HG02610 (cell line): ENCODE results near the gene EPHA1.

Experiments used
- ATAC-seq: cut with Tn5 transposase; IDR thresholded peaks from one replicate; pipeline ENCODE4 v1.9.1; 2021; ENCODE audit warnings: mild to moderate bottlenecking, moderate library complexity; ENCODE audit not compliant: unreplicated experiment

The EPHA1 gene

DNA sequence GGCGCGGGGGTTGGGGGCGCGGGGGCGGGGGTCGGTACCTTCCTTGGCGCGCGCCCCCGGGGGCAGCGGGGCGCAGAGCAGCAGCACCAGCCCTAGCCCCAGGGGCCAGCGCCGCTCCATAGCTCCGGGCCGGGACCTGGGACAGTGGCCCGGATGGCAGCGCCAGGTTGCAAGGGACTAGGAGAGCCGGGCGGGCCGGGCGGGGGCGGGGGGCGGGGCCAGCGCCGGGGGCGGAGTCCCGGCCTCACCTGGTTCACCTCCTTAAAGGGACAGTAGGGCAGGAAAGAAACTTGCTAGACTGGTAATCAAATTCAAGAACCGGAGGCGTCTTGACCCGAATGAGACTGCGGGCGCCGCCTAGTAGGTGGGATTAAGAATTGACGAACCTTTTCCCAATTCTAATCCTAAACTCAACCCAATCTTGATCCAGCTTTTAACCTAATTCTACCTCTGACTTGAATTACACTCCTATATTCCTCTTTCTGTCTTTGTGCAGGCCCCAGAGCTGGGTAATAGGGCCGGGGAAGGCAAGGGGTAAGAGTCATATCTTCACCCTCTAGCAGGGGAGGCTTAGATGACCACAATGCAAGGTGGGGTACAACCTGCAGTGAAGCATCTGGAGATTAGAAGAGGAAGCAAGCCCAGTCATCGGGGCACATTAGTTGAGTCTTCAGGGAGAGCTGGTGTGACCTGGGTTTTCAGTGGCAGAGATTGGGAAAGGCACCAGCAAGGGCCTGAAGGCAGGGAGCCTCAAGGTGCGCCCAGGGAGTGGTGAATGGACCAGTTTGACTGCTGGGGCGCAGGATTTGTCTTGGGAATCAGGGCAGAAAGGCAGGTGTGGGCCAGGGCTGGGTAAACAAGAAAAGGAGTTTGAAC is at the start of gene EPHA1:
Gene EPHA1 (minus strand): TSS at position 171 of the 876 bp plus-strand sequence. CDS start 51 bp downstream, at position 120.
- ATAC-seq: no peak

DNA sequence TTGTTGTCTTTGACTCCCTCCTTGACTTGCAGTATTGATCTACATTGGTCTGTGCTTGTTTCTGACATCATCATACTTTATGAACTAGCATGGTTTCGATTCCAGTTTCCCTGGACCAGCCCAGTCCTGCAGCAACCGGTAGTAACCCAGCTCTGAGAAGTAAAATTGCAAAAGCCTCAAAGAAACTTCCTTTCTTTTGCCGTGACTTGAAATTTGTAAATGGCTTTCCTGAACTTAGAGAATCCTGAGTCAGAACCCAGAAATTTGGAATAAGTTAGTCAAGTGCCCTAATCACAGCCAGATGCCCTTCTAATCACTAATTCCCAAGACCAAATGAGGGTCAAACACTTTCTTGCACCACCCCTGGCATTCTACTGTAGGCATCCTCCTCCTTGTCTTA is 49.6 kb upstream of the EPHA1 start:
- no peak for ATAC-seq

DNA sequence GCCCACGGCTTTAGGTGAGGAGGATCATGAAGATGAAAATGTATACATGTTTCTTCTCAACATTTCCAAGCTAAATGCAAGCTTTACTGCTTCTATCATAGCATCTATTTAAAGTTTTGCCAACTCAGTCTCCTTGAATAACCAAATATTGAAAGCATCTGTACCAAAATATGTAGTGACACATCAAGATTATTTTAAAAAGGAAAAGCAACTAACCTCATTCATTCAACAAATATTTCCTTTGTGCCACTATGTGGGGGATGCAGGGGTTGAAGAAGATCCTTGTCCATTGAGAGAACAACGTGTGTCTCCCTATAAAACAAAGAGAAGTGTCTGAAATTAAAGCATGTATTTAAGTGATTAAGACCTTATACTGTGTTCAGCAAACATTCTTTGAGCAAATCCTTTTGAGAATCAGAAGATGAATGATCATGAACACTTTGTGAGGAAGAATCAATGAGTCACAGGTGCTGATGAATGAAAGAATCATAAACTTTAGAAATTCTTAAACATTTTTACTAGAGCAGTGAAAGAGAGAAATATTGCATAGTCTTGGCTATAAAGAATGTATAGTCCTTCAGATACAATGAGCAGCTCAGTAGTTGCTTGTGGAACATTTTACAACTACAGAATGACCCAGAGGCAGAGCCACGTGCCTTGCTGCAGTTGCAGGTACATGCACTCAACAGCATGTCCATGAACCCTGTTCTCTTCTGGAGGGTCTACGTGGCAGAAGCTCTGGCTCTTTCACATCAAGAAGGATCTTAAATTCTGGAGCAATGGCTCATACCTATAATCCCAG is 48.5 kb upstream of the EPHA1 start:
- ATAC-seq: no peak

DNA sequence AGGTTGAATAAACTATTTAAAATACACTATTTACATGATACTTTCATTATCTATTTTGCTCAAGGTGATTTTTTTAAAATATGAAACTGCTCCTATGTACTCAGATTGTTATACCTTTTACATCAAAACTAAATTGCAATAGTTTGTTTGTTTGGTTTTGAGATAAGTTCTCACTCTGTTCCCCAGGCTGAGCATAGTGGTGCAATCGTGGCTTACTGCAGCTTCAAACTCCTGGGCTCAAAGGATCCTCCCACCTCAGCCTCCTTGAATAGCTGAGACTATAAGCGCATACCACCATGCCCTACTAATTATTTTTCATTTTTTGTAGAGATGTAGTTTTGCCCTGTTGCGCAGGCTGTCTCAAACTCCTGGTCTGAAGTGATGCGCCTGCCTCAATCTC is 47.3 kb upstream of the EPHA1 start:
- ATAC-seq: peak; percentile 29

DNA sequence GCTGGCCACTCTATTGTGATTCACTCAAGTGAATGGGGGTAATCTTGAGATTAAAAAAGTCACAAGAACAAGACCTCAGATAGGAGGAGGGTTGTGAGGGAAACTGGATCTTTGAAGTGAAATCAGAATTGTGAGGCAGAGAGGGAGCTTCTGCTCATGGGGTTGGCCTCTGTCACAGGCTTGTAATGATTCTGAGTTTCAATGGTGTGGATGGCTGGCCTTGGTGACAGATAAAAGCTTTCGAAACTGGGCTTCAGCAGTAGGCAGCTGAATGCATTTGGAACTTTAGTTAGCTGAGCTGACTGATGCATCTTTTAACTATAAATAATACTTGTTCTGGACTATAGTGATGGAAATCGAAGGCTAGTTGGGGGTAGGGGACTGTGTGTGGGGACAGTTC is 46.8 kb upstream of the EPHA1 start:
- ATAC-seq: peak; percentile 48

DNA sequence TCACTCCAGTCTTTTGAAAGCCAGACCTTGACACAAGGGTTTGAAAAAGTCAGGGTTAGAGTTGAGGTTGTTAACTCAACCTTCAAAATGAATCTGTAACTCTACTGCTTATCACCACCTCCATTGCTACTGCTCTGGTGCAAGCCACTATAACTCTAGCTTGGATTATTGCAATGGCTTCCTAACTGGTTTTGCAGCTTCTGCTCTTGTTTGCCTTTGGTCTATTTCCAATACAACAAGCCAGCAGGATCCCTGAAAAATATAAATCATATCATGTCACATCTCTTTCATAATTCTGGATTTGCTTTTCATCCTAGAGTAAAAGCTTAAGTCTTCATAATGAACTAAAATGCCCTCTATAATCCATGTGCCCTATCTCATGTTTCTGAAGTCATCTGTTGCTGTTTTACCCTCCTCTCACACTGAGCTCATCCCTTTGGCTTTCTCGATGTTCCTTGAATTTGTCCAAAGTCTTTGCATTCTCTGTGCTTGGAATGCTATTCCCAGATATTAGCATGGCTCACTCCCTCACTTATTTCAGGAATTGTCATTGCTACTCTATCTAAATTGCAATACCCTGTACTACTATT is 45.5 kb upstream of the EPHA1 start:
- no peak for ATAC-seq

DNA sequence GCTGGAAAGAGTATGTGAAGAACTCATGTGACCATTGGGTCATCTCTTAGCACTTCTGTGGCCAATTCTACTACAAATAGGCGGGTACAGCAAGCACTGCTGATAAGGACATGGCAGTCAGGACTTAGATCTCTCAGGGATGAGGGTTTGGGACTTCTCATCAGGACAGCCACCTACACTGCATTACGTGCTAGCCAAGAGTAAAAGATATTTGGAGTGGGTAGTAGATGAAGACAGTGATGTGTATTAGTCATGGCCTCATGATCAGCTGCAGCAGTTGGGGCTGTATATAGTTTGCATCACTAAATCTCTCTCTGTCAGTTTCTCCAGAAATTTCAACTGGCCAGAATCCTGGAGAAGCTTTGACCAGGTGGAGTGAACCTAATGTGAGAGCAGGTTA is 43.8 kb upstream of the EPHA1 start:
- ATAC-seq: no peak

DNA sequence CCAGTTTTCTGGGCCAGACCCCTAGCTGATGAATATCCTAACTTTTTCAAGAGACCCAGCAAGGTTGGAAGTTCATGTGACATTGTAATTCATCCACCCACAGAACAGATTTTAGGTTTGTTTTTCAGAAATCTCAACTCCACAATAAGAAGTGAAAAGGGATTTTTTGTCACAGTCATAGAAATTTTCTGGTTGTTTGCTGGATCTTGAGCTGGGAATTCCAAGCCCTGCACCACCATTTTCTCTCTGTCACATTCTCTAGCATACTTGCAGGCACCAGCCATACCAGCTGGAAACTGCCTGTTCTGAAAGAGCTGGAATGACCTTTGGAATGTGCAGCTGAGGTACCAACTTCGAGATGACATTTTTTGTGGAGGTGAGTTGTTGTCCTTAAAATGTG is 43.1 kb upstream of the EPHA1 start:
- ATAC-seq: no peak

DNA sequence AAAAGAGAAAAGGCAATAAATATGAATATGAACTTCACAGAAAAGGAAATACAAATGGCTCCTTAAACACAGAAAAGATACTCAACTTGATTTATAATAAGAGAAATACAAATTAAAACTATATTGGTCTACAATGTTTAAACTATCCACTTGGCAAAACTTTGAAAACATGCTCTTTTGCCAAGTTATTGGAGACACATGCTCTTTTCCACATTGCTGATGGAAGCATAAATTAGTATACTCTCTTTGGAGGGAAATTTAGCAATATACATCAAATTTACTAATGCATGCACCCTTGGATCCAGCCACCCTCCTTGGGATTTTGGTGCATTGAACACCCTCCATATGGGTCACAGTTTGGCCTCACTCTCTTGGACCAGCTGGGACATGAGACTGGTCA is 42.5 kb upstream of the EPHA1 start:
- ATAC-seq: no peak

DNA sequence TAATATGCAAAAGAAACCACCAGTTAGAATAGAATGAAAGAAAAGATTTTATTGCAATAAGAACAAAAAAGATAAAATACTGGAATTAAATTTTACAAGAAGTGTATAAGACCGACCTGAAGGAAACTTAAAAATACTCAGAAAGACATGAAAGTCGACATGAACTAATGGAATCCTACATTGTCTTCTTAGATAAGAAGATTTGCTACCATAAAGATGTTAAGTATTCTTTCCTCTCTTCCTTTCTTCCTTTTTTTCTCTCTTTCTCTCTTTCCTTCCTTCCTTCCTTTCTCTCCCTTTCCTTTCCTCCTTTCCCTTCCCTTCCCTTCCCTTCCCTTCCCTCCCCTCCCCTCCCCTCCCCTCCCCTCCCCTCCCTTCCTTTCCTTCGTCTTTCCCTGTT is 41.1 kb upstream of the EPHA1 start:
- ATAC-seq: no peak

DNA sequence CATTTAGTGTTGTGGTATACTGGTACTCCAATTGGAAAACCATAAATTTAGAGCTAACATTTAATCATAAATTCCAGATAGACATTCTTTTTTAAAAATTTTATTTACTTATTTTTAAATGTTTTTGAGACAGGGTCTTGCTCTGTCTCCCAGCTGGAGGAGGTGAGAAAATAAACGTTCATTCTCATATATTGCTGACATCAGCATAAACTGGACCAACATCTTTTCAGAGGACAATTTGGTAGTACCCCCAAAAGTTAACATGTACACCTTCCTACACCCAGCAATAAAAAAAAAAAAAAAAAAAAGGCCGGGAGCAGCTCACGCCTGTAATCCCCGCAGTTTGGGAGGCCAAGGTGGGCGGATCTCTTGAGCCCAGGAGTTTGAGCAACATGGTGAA is 39.8 kb upstream of the EPHA1 start:
- no peak for ATAC-seq

DNA sequence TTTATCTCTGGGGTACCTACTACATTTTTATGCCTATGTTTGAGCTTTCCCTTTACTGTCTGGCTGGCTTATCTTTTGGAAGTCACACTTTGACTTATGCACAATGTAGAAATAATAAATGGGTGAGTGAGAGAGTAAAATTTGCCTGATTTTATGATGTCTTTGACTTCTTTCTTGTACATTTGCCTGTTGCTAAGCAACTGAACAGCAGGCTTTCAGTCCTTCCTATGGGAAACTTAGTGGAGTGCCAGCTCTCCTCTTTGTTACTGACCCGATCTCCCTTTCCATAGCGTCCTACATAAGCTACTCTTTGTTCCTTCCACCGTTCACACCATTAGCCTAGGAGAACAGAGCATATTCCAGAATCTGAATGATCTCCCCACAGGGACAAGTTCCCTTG is 38.8 kb upstream of the EPHA1 start:
- no peak for ATAC-seq

DNA sequence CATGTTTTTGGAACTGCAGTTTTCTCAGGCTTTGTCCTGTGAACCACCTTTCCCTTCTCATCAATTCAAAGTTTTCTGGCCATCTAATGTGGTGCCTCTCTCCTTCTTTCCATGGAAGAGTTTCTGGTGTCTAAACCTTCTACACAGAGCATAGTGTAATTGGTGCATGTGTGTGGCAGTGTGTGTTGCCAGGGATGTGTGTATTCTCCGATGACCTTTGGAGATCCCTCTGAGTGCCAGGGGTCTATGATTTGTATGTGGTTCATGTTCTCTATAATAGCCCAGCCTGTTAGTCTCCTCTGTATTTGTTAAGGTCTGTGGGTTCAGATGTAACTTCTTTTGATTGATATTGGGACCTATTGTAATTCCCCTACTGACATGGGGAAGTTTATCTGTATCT is 36.1 kb upstream of the EPHA1 start:
- no peak for ATAC-seq

DNA sequence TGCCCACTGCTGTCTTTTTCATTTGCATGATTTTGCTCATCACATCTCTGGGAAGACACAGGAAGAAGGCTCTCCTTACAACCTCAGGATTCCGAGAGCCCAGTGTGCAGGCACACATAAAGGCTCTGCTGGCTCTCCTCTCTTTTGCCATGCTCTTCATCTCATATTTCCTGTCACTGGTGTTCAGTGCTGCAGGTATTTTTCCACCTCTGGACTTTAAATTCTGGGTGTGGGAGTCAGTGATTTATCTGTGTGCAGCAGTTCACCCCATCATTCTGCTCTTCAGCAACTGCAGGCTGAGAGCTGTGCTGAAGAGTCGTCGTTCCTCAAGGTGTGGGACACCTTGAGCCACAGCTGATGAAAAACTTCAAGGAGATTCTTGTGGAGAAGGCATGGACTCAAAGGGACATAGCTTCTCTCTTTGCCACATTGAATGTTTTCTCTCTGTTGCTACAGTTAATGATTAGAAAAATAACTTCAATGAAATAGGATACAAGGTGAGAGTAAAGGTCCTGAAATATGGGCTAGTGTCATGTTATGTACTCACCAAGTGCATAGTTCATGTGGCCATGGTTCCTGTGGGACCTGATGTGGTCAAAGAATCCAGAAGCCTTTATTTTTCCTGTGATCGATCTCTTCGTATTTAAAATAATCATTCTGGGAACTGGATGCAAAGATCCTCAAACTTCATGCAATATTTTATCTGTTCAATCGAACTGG is 35.6 kb upstream of the EPHA1 start:
- ATAC-seq: no peak

DNA sequence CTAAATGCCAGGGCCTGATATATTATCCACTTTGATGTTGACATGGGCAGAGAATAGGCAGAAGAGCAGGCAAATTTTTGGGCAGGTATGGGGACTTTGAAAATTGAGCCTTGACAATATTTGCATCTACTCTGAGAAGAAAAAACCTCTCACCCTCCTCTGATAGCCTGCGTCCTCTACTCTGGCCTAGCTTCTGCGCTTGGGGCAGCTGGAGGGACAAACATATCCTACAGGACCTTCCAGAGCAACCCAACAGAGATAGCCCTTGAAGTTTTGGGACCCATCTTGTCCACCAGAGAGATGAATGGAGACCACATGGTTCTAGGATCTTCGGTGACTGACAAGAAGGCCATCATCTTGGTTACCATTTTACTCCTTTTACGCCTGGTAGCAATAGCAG is 34.5 kb upstream of the EPHA1 start, which contains the start of gene TAS2R60:
Gene TAS2R60 (plus strand): TSS at position 301 of the 400 bp plus-strand sequence. CDS start 0 bp downstream, at position 301.
- ATAC-seq: no peak

DNA sequence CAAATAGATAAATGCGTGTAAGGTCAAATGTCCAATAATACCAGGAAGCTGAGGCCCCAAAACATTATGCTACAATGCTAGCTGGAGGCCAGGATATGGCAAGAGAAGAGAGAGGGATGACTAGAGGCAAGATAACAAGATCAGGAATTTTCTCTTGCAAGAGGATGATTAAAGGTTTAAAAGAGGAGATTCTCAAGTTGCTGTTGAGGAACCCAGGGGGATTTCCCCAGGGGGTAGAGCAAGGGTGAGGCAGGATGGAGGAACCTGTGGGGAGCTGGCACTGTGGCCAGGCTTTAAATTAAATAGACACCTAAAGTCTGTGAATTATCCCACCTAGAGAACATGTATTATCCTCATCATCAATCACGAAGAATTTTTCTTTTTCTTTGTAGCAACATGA is 31.2 kb upstream of the EPHA1 start:
- no peak for ATAC-seq

DNA sequence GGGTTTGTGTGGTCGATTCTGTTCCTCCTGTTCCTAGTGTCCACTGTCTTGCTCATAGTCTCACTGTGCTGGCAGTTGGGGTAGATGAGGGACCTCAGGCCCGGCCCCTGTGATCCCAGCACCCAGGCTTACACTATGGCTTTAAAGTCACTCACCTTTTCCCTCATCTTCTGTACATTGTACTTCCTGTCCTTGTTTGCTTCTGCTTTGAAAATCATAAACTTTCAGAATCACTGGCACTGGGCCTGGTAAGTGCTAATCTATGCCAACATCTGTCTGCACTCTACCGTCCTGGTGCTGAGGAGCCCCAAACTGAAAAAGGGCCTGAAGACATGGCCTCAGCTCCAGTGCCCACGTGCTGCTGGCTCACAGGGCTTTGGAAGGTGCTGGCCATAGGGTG is 28.9 kb upstream of the EPHA1 start:
- ATAC-seq: peak; percentile 28

DNA sequence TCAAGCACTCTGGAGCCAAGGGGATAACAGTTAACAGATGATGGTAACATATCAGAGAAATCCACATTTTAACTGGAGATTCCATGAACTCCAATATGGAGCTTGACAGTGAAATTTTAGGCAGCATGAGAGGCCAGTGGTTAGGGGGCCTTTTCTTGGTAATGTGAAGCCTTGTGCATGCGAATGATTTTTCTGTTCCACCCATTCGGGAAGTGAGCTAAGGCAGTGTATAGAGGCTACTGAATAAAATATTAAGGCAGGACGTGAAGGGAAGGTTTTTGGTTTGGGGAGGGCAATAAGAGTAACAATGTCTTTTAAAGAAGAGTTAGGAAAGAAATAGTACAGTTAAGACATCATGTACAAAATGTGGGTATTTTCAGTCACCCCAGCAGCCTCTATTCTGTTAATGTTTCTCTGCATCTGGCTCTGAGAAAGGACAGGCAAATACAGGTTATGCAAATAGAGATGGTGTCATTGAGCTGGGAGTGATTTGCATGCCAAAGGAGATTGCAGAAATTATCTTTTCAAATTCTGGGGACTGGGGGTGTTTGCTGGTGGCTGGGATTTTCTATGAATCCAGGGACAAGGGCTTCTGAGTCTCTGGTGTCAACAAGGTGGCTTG is 27.8 kb upstream of the EPHA1 start:
- peak; percentile 66 for ATAC-seq

DNA sequence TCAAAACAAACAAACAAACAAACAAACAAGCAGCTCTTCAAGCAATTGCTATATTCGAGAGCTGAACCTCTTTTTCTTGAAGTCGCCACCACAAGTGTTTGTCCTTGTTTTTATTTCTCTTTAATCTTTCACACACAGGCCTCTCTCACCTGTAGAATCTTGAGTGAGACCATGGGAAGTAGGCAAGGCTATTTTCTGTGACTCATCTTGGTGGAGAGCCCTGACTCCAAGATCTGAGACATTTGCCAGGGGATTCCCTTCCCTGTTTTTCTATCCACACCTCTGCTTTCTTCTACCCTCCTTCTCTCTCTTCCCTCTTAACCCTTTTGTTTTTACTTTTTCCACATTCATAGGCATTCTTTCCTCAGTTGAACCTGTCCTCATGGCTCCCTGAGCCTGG is 26.6 kb upstream of the EPHA1 start:
- ATAC-seq: no peak

DNA sequence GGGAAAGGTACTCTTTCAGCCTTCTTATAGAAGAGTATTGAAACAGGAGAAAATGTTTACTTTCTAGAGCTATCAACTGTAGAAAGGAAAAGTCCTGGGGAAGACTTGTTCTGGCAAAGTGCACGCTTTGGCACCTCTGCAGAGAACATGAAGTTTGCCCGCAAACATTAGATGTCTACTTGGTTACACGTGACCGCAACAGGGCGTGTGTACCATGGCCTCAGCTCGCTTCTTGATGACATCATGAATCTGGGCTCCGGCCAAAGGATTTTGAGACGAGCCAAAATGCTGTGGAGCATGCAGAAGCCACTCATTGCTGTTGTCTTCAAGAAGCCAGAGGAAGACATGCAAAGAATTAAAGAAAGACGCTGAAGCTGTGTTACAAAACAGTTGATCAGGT is 26.0 kb upstream of the EPHA1 start:
- ATAC-seq: no peak

DNA sequence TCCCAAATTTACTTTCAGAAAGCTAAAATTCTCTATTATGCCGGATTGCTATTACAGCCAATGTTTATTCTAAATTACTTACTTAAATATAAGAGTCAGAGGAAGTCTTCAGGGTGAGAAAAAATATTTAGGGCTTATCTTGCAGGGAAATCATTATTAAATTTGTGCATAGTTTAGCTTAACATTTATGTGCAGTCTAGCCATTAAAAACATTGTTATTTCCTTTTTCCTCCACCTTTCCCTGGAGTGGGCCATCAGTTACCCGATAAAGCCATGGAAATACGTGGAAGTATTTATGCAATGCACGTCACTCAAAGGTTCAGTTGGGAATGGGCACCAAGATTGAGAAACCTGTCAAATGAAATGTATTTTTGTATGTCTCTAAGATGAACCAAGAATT is 25.1 kb upstream of the EPHA1 start:
- no peak for ATAC-seq
